GM21447 (cell line): Measurements from ENCODE around the gene GLO1.
A peak's percentile ranks its signal among the peaks of the same experiment; 100 is the strongest.

ENCODE experiments used
- ATAC-seq: cut with Tn5 transposase; IDR thresholded peaks from one replicate; pipeline ENCODE4 v1.9.1; 2021; ENCODE audit not compliant: unreplicated experiment

The GLO1 gene

GRCh38 chr6:38702558-38703397, at the start of gene GLO1:
Gene GLO1, minus strand, starts transcription at chr6:38703145. Its CDS starts 91 bp downstream, at chr6:38703054.
- ATAC-seq, result peak; percentile 99

GRCh38 chr6:38750968-38751615, 48.1 kb upstream of the GLO1 start:
- ATAC-seq, result no peak

- no peak for ATAC-seq
Observed at GRCh38 chr6:38749473-38749872, 46.5 kb upstream of the GLO1 start.

DNA sequence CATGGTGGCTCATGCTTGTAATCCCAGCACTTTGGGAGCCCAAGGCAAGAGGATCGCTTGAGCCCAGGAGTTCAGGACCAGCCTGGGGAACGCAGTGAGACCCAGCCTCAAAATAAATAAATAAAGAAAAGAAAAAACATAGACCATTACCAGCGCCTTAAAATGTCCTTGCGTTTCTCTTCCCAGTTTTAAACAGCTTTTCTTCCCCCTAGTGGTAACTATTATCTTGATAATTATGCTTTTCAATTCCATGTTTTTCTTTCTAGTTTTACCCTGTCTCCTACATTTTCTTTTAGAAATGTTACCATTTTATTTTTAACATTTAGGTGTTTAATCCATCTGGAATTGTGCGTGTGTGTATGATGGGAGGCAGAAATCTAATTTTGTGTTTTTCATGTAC, 36.6 kb upstream of the GLO1 start:
- ATAC-seq, result no peak

DNA sequence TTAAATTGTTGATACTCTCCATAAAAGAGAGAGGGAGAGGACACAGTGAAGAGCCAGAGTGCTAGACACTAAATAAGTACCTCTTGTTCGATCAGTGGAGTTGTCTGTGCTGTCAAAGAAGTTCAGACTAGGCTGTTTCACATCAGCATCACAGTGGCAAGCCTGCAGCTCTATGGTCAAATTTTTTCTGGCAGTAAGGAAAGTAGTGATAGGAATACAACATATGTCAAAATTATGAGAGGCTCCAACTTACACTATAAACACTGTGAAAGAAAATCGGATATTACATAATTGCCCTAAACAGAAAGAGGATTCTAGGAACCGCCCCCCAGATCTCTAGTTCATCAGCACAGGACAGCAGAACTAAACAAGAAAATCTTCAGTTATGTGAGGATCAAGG, 35.3 kb upstream of the GLO1 start:
- no peak for ATAC-seq

GRCh38 chr6:38736951-38737350, 34.0 kb upstream of the GLO1 start:
- ATAC-seq, result no peak

DNA sequence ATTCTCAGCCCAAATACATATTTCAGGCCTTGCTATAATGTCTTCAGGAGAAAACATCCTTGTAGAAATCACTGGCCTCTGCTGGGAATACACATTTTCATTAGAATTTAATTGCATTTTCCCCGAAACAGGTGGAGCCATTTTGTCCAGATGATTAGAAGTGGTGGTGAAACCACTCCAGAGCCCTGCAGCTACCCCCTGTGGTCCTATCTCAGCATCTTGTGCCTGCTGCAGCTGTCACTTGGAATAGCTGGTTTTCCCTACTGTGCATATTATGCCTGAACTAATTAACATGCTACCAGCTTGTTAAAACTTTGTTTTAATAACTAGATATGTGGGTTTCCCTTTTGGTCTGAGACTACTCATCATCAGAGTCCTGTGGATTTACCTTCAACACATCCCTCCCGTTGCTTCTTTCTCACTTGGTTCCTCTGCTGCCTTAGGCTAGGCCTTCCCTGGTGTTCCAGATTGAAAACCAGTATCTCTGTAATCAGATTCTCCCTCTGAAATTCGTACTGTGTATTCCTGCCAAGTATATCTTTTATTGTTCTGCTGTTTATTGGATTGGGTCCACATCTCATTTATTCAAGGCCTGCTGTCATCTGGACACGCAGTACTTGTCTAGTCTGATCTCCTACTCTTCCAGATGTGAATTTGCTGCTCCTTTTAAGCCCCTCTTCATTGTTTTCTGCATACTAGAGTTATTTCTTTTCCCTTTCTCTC, 27.4 kb upstream of the GLO1 start:
- no peak for ATAC-seq

DNA sequence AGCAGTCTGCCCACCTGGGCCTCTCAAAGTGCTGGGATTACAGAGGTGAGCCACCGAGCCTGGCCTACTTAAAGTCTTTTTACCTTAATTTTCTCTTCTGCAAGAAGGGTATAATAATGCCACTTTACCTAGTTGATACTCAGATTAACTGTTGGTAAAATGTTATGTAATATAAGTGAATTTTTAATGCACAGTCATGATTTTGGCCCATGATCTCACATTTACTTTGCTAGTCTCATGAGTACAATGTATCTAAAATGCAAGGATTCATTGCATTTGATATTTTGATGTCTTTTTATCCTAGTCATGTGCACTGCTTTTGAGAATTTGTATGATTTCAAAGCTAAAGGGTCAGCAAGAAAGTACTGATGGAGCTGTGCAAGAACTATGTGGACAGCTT, 25.3 kb upstream of the GLO1 start:
- ATAC-seq, result no peak

GRCh38 chr6:38725414-38726183, 22.7 kb upstream of the GLO1 start:
- no peak for ATAC-seq

- no peak for ATAC-seq
Observed at GRCh38 chr6:38724343-38724742, 21.4 kb upstream of the GLO1 start.

- no peak for ATAC-seq
Observed at GRCh38 chr6:38723783-38724182, 20.8 kb upstream of the GLO1 start.

GRCh38 chr6:38722727-38723334, 19.9 kb upstream of the GLO1 start:
- ATAC-seq, result no peak

DNA sequence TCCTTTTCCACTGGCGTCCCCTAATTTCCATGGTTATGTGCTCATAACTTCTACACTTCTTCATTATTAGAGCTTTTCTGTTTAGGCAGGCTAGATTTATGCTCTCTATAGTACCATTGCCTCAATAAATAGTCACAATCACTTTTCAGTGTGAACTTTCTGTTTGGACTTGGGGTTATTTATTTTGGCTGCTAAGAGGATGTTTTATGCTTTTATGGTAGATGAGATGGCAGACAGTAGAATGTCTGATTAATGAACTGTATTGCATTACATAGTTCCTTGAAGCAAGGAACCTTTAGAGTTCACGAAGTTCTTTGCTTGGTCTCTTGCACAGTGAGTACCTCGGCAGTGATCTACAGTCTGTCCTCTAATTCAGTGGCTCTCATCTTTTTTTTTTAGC, 19.1 kb upstream of the GLO1 start:
- ATAC-seq, result no peak

GRCh38 chr6:38720295-38720694, 17.4 kb upstream of the GLO1 start:
- no peak for ATAC-seq

- no peak for ATAC-seq
Observed at GRCh38 chr6:38719358-38719757, 16.4 kb upstream of the GLO1 start.

- no peak for ATAC-seq
Observed at GRCh38 chr6:38716825-38717224, 13.9 kb upstream of the GLO1 start.

- no peak for ATAC-seq
Observed at GRCh38 chr6:38715016-38715689, 12.2 kb upstream of the GLO1 start, which contains the start of gene DNAH8. Gene DNAH8, plus strand, starts transcription at chr6:38715311. Its CDS starts 7,499 bp downstream, at chr6:38722810.

- no peak for ATAC-seq
Observed at GRCh38 chr6:38714239-38715015, 11.5 kb upstream of the GLO1 start.

DNA sequence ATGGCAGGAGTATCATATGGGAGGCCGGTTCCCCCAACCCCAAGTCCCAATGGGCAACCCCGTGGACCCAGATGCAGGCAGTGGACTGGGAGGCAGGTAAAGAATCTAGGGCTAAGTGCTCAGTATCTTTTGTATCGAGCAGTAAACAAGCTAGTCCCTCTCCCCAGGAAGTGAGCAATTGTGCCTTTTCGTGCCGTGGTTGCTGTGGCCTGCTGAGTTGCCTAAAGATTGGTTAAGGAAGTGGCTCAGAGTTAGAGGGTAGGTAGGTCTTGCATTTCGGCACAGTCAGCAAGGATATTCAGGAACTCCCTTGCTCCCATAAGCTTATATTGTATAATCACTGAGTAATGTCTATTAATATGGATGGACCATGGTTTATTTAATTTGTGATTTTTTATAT, 10.9 kb upstream of the GLO1 start:
- no peak for ATAC-seq
